ENCODE results near the gene SLC48A1. TPM values are rescaled to one million over a fixed set of nuclear protein-coding genes. Genes with fewer than 3 reads are reported as not detected.

SLC48A1 gene
- total RNA-seq, 2 experiments from 2014 or later = 4.5 to 5.8 TPM

DNA sequence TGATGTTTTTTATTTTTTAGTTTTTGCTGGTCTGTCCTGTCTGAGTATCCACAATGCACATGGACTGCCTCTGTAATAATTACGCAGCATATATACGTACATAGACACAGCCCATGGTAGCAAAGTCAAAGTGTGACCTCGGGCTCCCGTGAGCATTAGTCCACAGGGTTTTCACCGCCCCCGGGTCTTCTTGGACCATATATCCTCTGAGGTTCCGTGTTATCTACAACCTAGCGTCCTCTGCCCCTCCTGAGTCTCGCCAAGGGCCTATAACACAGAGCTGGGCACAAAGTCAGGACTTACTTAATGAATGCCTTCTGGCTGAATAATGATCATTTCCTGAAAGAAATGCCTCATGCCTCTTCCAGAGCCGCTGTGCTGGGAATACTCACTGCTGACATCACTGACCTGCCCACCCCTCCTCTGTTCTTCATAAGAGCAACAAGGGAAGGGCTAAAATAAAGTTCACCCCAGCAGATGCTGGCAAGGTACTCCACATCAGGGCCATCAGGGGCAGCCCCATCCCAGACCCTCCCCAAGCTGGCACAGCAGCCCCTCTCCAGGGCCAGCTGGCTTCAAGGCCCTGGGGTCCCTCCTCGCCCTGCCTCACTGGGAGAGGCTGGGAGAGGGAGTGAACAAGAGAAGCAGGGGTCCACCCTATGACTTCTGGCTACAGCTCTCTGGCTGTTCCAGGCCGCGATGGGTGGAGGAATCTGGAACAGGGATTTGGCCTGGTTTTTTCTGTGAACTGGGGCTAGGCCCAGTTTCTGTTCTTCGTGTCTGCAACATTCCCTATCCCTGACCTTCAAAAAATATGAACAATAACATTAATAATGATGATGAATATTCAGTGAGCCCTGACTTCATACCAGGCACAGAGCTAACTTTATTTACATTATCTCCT is 38.8 kb downstream of the SLC48A1 start:
- H3K36me3 Mint-ChIP-seq (ENCODE audit: low read depth) = no peaks in the 10 kb centered on the region
- H3K9me3 ChIP-seq (ENCODE audit: control insufficient read depth in 1 of 2, insufficient read depth in 1 of 2, low read length in 2 of 2) = no peaks in the 10 kb centered on the region
- DNase-seq (no peak), ATAC-seq (ENCODE audit: poor library complexity) (no peak)
- peaks cover 6% of the 10 kb centered on the region for H3K36me3 ChIP-seq (ENCODE audit: insufficient read depth, low read length)
- peak overlapping the region; percentile 96 for H3K27ac Mint-ChIP-seq
- no peaks in the 10 kb centered on the region for H3K27me3 Mint-ChIP-seq
- peaks cover 99% of the 10 kb centered on the region for H3K4me1 Mint-ChIP-seq (ENCODE audit: low read depth)
- intact Hi-C loops (cut with DNase I, micrococcal nuclease) = loop anchor here in 1 of 2 experiments (10.0 kb wide), 1 partner anchor 93 kb away; the partner anchor contains the start of gene VDR
- POLR2A ChIA-PET = interaction anchor here (0.9 to 8.4 kb wide), 6 partner anchors 8 to 385 kb away, joined by 3 to 274 read pairs (median 7); partner anchors contain the start of genes HDAC7 and SLC48A1
- no peaks in the 10 kb centered on the region for H3K9me3 Mint-ChIP-seq
- TF ChIP-seq, protein P1, sequence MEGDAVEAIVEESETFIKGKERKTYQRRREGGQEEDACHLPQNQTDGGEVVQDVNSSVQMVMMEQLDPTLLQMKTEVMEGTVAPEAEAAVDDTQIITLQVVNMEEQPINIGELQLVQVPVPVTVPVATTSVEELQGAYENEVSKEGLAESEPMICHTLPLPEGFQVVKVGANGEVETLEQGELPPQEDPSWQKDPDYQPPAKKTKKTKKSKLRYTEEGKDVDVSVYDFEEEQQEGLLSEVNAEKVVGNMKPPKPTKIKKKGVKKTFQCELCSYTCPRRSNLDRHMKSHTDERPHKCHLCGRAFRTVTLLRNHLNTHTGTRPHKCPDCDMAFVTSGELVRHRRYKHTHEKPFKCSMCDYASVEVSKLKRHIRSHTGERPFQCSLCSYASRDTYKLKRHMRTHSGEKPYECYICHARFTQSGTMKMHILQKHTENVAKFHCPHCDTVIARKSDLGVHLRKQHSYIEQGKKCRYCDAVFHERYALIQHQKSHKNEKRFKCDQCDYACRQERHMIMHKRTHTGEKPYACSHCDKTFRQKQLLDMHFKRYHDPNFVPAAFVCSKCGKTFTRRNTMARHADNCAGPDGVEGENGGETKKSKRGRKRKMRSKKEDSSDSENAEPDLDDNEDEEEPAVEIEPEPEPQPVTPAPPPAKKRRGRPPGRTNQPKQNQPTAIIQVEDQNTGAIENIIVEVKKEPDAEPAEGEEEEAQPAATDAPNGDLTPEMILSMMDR (IDR thresholded peaks at IDR 0.05) = no peak
- H3K4me3 ChIP-seq (ENCODE audit: low read length) = peak overlapping the region; percentile 58
- peaks cover 99% of the 10 kb centered on the region for H3K4me1 ChIP-seq (ENCODE audit: insufficient read depth, low read length)
- H3K27ac ChIP-seq (ENCODE audit: low read depth in 1 of 2, low read length in 2 of 2) = peak overlapping the region; percentile 91 to 98
- H3K27me3 ChIP-seq (ENCODE audit: control insufficient read depth in 1 of 2, insufficient read depth in 2 of 2, low read length in 2 of 2) = no peaks in the 10 kb centered on the region
- CTCF ChIA-PET = interaction anchor here (0.6 to 10.5 kb wide), 7 partner anchors 8 to 45 kb away, joined by 3 to 164 read pairs (median 7); partner anchors contain the start of gene HDAC7
- H3K4me3 Mint-ChIP-seq = peak overlapping the region; percentile 87

DNA sequence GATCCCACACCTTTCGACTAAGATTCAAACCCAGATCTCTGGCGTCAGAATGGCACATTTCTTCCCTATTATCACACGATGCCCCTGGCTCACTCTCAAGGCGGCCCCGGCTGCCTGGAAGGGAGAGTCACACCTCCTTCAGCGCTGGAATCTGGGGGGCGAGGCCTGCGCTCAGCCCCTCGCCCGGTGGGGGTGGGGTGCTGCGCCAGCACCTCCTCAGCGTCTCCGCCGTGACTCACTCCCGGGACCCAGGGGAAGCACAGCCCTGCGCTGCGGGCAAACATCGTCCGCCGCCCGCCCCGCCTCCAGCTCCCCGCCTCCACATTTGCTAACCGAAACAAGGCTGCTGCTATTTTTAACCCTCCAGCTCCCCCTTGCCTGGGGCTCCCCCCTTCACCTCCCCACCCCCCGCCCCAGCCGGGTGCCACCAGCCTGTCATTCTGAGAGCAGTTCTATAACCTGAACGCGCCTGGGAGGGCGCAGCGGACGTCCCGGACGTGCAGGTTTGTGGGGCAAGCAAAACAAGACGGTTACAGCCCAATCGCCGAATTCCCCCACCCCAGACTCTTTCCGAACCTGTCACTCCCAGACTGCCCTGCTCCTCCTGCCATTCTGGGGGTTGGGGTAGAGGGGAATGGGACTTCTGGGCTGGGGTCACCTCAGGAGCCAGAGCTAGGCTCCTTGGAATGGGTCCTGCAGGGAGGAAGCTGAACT is 39.9 kb downstream of the SLC48A1 start:
- intact Hi-C loops (cut with DNase I, micrococcal nuclease) = loop anchor here in 1 of 2 experiments (10.0 kb wide), 1 partner anchor 92 kb away; the partner anchor contains the start of gene VDR
- CTCF ChIA-PET = interaction anchor here (0.5 to 10.5 kb wide), 8 partner anchors 9 to 345 kb away, joined by 3 to 164 read pairs (median 6); partner anchors contain the start of gene VDR
- Histone ChIP-seq H3K36me3 (ENCODE audit: insufficient read depth, low read length) (peaks cover 6% of the 10 kb centered on the region), H3K4me3 (ENCODE audit: low read length) (peak overlapping the region; percentile 58), H3K27me3 (ENCODE audit: control insufficient read depth in 1 of 2, insufficient read depth in 2 of 2, low read length in 2 of 2) (no peaks in the 10 kb centered on the region), H3K9me3 (ENCODE audit: control insufficient read depth in 1 of 2, insufficient read depth in 1 of 2, low read length in 2 of 2) (no peaks in the 10 kb centered on the region), H3K4me1 (ENCODE audit: insufficient read depth, low read length) (peaks cover 99% of the 10 kb centered on the region), H3K27ac (ENCODE audit: low read depth in 1 of 2, low read length in 2 of 2) (peak overlapping the region; percentile 91 to 98)
- H3K27me3 Mint-ChIP-seq = no peaks in the 10 kb centered on the region
- POLR2A ChIA-PET = interaction anchor here (0.6 to 8.4 kb wide), 21 partner anchors 8 to 1545 kb away, joined by 3 to 274 read pairs (median 4); partner anchors contain the start of genes ASB8, RPAP3, SLC38A1 and SLC48A1
- H3K27ac Mint-ChIP-seq = peak overlapping the region; percentile 96
- H3K4me1 Mint-ChIP-seq (ENCODE audit: low read depth) = peaks cover 99% of the 10 kb centered on the region
- TF ChIP-seq, protein P1 (IDR thresholded peaks at IDR 0.05) = no peak
- DNase-seq (peak; percentile 81 to 96 (median 92)), ATAC-seq (ENCODE audit: poor library complexity) (peak; percentile 74)
- H3K4me3 Mint-ChIP-seq = peak overlapping the region; percentile 87
- H3K9me3 Mint-ChIP-seq = no peaks in the 10 kb centered on the region
- H3K36me3 Mint-ChIP-seq (ENCODE audit: low read depth) = peaks cover 5% of the 10 kb centered on the region
